ENCODE data around the gene TSHZ2. TPM values are rescaled to one million over a fixed set of nuclear protein-coding genes. Genes with fewer than 3 reads are reported as not detected.

The TSHZ2 gene
- total RNA-seq, 1 experiment from 2014 or later = 0.07 TPM

DNA sequence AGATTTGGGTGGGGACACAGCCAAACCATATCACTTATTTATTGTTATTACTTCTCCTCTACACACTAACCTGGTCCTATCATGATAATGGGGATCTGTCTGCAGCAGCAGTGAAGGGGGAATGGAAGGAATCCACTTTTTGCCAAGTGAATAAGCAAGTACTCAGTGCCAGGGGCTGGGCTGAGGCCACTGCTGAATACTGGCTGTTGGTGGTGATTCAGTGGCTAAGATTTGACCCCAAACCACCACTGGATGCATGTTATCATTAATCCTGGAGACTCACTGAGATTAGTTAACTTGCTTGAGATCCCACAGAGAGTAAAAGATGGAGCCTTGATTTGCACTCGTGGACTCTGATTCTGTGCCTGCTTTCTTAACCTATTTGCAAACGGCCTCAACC, 127.7 kb downstream of the TSHZ2 start:
- H2AK5ac ChIP-seq (ENCODE audit: insufficient read length, low read length) = no peak overlapping the region
- no peak for DNase-seq
- H3K4me1 ChIP-seq (ENCODE audit: insufficient read depth, low read length) = no peaks in the 10 kb centered on the region; the same call in 1 of the 2 replicates
- Mint-ChIP-seq H3K27ac (no peak overlapping the region), H3K9me3 (peaks cover 2 to 3% of the 10 kb centered on the region in 2 experiments; a peak in 2 of 5 replicates), H3K27me3 (ENCODE audit: low read depth) (peaks cover 2% of the 10 kb centered on the region; the same call in 1 of the 2 replicates), H3K4me3 (no peak overlapping the region), H3K4me1 (peaks cover 7 to 10% of the 10 kb centered on the region in 2 experiments; a peak in 1 of 4 replicates), H3K36me3 (ENCODE audit: insufficient read depth in 1 of 3, low read depth in 3 of 3) (no peaks in the 10 kb centered on the region; a peak in 2 of 7 replicates)
- H4K8ac ChIP-seq (replicated peaks; ENCODE audit: insufficient read length, low read depth, low read length) = no peak overlapping the region
- no peak overlapping the region for H4K91ac ChIP-seq (ENCODE audit: insufficient read length, low read depth, low read length)
- H3K14ac ChIP-seq (ENCODE audit: insufficient read depth, low read length) = no peak overlapping the region
- no peak overlapping the region for H2BK20ac ChIP-seq (ENCODE audit: low read depth, low read length, poor library complexity, severe bottlenecking)
- no peak overlapping the region for H3K23ac ChIP-seq (ENCODE audit: insufficient read length, low read depth, low read length)
- no CpG with 5 or more reads among the region's 2 CpGs for WGBS (ENCODE audit: extremely low coverage, insufficient read length, low lambda C conversion rate)
- H2BK5ac ChIP-seq (ENCODE audit: insufficient read length, low read length) = no peak overlapping the region
- H2AFZ ChIP-seq (ENCODE audit: low read length) = no peak overlapping the region
- no peak overlapping the region for H4K5ac ChIP-seq (ENCODE audit: insufficient read length, low read depth, low read length)
- no peak overlapping the region for H3K27ac ChIP-seq (ENCODE audit: insufficient read length, low read depth, low read length)
- no peaks in the 10 kb centered on the region for H3K79me1 ChIP-seq (ENCODE audit: insufficient read depth, low read depth, low read length, poor library complexity, severe bottlenecking)
- H3K27me3 ChIP-seq (ENCODE audit: insufficient read depth, low read length) = no peaks in the 10 kb centered on the region
- TF ChIP-seq, protein P1, sequence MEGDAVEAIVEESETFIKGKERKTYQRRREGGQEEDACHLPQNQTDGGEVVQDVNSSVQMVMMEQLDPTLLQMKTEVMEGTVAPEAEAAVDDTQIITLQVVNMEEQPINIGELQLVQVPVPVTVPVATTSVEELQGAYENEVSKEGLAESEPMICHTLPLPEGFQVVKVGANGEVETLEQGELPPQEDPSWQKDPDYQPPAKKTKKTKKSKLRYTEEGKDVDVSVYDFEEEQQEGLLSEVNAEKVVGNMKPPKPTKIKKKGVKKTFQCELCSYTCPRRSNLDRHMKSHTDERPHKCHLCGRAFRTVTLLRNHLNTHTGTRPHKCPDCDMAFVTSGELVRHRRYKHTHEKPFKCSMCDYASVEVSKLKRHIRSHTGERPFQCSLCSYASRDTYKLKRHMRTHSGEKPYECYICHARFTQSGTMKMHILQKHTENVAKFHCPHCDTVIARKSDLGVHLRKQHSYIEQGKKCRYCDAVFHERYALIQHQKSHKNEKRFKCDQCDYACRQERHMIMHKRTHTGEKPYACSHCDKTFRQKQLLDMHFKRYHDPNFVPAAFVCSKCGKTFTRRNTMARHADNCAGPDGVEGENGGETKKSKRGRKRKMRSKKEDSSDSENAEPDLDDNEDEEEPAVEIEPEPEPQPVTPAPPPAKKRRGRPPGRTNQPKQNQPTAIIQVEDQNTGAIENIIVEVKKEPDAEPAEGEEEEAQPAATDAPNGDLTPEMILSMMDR (conservative IDR thresholded peaks at IDR 0.05) = no peak
- H2BK12ac ChIP-seq (ENCODE audit: insufficient read length, low read depth, low read length) = no peak overlapping the region
- H2BK15ac ChIP-seq (ENCODE audit: low read depth, low read length) = no peak overlapping the region
- no peaks in the 10 kb centered on the region for H4K20me1 ChIP-seq (ENCODE audit: control insufficient read depth, insufficient read depth, insufficient read length)
- H3K9me3 ChIP-seq (ENCODE audit: control insufficient read depth, low read depth, low read length) = no peaks in the 10 kb centered on the region
- no peak overlapping the region for H3K9ac ChIP-seq (ENCODE audit: extremely low read depth, insufficient read length, low read length)
- no peak overlapping the region for H3K56ac ChIP-seq (ENCODE audit: insufficient read length, low read depth, low read length)
- H3T11ph ChIP-seq (ENCODE audit: low read length) = no peak overlapping the region
- no peak overlapping the region for H3K4ac ChIP-seq (ENCODE audit: low read depth, low read length)
- no peak overlapping the region for H2BK120ac ChIP-seq (ENCODE audit: low read depth, low read length, poor library complexity, severe bottlenecking)
- H3K4me2 ChIP-seq (ENCODE audit: insufficient read depth, insufficient read length, low read length) = no peak overlapping the region
- H3K79me2 ChIP-seq (ENCODE audit: insufficient read depth, low read length) = no peaks in the 10 kb centered on the region
- H3K18ac ChIP-seq (ENCODE audit: insufficient read length, low read depth, low read length) = no peak overlapping the region
- no peaks in the 10 kb centered on the region for H3K23me2 ChIP-seq (ENCODE audit: insufficient read length, low read depth, low read length, poor library complexity, severe bottlenecking)

Data from H9 (cell line).